Heart right ventricle (tissue), 16 donors: ENCODE data around the gene CENPV. TPM values are rescaled to one million over a fixed set of nuclear protein-coding genes. Genes with fewer than 3 reads are reported as not detected.

ENCODE experiments used
- ATAC-seq, 8 donors: fragments of 200-7000 bp; cut with Tn5 transposase; one replicate each; pipeline ENCODE4 v1.9.1; 2020; ENCODE audit warnings: mild to moderate bottlenecking in 8 of 8, moderate library complexity in 8 of 8, moderate number of reproducible peaks in 1 of 8
- DNase-seq, 2 donors: peaks; one replicate each; pipeline ENCODE4 v3.0.0-alpha.2; 2020
- H3K27ac ChIP-seq, 10 donors: fragments of 200-600 bp; sonication (generic) in 2 of 10; one replicate each; pipeline versions ENCODE4 v1.5.0 to v1.8.0; 2020 to 2022; ENCODE audit warnings: mild to moderate bottlenecking in 3 of 10
- H3K27me3 ChIP-seq, 7 donors: fragments of 200-600 bp; one replicate each; pipeline ENCODE4 v1.8.0; 2021 to 2022; ENCODE audit warnings: mild to moderate bottlenecking in 2 of 7
- H3K36me3 ChIP-seq, 9 donors: fragments of 200-600 bp; sonication (generic) in 1 of 9; one replicate each; pipeline versions ENCODE4 v1.5.0 to v1.8.0; 2020 to 2022; ENCODE audit warnings: mild to moderate bottlenecking in 2 of 9
- H3K4me1 ChIP-seq, 9 donors: fragments of 200-600 bp; sonication (generic) in 1 of 9; one replicate each; pipeline versions ENCODE4 v1.5.0 to v1.8.0; 2020 to 2022; ENCODE audit warnings: mild to moderate bottlenecking in 4 of 9
- H3K4me3 ChIP-seq, 10 donors: fragments of 200-600 bp; sonication (generic) in 2 of 10; one replicate each; pipeline versions ENCODE4 v1.5.0 to v1.8.0; 2020 to 2022; ENCODE audit warnings: mild to moderate bottlenecking in 7 of 10, moderate library complexity in 2 of 10
- H3K9me3 ChIP-seq, 11 donors: fragments of 200-600 bp in 10 of 11; sonication (generic) in 2 of 11; one replicate each; pipeline versions ENCODE4 v1.5.0 to v1.8.0; 2013 to 2022; ENCODE audit warnings: mild to moderate bottlenecking in 2 of 11, control low read depth in 1 of 11, moderate library complexity in 1 of 11
- WGBS, 2 donors: extraction: QIAGEN DNeasy Blood & Tissue Kit; methylation state at CpG; one replicate each; pipeline ENCODE4 v1.1.7; 2013; ENCODE audit warnings: inconsistent platforms in 1 of 2; 5-methylcytosine and 5-hydroxymethylcytosine counted together
- intact Hi-C, 10 donors: fragments of 100-400 bp; cut with DNase I; formaldehyde crosslinking; loops; one replicate each; pipeline versions ENCODE4 v1.11.1 to v1.14.2; 2022
- polyA plus RNA-seq, 2 donors: library from polyadenylated mRNA; stranded (reverse); fragments of 200-250 nt; gene quantifications; one replicate each; pipeline ENCODE4 v1.2.3, GENCODE V29; 2013
- total RNA-seq, 10 donors: library from RNA; stranded (reverse); fragmentation: NEBNext Ultra II Directional in 3 of 10; extraction: Animal tissue kit (Norgen Biotek cat#: 25700) in 3 of 10; gene quantifications; one replicate each; pipeline versions ENCODE4 v1.2.1 to v1.2.4, GENCODE V29; 2021 to 2023
- TF ChIP-seq, protein P1 (sequence below), 9 donors: fragments of 200-600 bp; sonication (generic) in 2 of 9; IDR thresholded peaks; one replicate each; pipeline versions ENCODE4 v1.5.0 to v1.8.0; 2021 to 2022; ENCODE audit warnings: antibody characterized with exemption in 9 of 9, mild to moderate bottlenecking in 5 of 9, moderate library complexity in 1 of 9
- donor health status: Arrhythmogenic right ventricular cardiomyopathy.
- donor health status: ischemic (EF 13 %, LVEDD 7.1; RV severe dilation, severe dysfunction).
- donor health status: healthy with polysubstance abuse.
- donor health status: DM: no; HTN: yes; CAD: no.
- donor health status: DM: no; HTN: no; CAD: no.
- donor health status: ischemic (EF 25% LVEDD 6.9; RV normal size, moderate dysfunction).
- donor health status: ischemic (EF 25% LVEDD 5.7; RV mildly dilated, moderate dysfunction).
- donor health status: healthy.
- donor health status: DM: yes; HTN: yes; CAD: no.
- donor health status: Ischemic cardiomyopathy.
- donor health status: ischemic (EF 35%, LVEDD 5.7; RV mildly dilated, moderate dysfunction).
- donor health status: nonischemic (EF 11% LVEDD 7.7; RV severe dilation, severe dysfunction).
- donor health status: DM: yes; HTN: yes; CAD: no.
- donor health status: PGD.
- donor health status: ischemic (EF 29% LVEDD 5.4; RV normal size, mild dysfunction).
- donor health status: nonischemic (EF 23%, LVEDD 6.1; RV moderate dilation, normal function).

Gene CENPV
- total and polyA plus RNA-seq, 12 donors = 6.4 to 21.8 (median 11.9) TPM

DNA sequence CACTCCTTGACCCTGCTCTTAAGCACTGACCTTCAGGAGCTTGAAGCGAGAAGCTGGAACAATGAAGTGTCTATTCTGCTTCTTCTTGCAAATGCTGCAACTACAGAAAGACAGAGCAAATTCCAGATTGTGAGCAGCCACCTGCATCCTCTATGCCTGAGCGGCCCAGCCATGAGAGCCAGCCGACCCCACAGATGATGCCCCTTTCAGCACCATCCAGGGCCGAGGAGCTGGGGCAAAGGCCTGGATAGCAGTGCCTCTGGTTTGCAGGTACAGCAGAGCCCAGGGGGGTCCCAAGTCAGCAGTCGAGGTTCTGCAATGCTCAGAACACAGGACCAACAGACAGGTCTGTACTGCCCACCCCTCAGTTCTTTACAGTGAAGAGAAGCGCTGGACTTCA is 4.7 kb downstream of the CENPV start:
- H3K27ac ChIP-seq = no peak overlapping the region
- 96 to 97% methylated on average over 6 of the region's 6 CpGs for WGBS, 2 donors
- H3K36me3 ChIP-seq = peaks cover 0 to 30% (median 7%) of the 10 kb centered on the region in 9 donors
- no peak overlapping the region for H3K4me3 ChIP-seq
- TF ChIP-seq, protein P1, sequence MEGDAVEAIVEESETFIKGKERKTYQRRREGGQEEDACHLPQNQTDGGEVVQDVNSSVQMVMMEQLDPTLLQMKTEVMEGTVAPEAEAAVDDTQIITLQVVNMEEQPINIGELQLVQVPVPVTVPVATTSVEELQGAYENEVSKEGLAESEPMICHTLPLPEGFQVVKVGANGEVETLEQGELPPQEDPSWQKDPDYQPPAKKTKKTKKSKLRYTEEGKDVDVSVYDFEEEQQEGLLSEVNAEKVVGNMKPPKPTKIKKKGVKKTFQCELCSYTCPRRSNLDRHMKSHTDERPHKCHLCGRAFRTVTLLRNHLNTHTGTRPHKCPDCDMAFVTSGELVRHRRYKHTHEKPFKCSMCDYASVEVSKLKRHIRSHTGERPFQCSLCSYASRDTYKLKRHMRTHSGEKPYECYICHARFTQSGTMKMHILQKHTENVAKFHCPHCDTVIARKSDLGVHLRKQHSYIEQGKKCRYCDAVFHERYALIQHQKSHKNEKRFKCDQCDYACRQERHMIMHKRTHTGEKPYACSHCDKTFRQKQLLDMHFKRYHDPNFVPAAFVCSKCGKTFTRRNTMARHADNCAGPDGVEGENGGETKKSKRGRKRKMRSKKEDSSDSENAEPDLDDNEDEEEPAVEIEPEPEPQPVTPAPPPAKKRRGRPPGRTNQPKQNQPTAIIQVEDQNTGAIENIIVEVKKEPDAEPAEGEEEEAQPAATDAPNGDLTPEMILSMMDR (IDR thresholded peaks at IDR 0.05) = no peak
- intact Hi-C loops = no loop called here
- peaks cover 0 to 16% (median 10%) of the 10 kb centered on the region in 7 donors for H3K27me3 ChIP-seq
- ATAC-seq = no peak
- H3K4me1 ChIP-seq = peaks cover 0 to 16% (median 12%) of the 10 kb centered on the region in 9 donors
- no peak for DNase-seq
- H3K9me3 ChIP-seq = no peaks in the 10 kb centered on the region

DNA sequence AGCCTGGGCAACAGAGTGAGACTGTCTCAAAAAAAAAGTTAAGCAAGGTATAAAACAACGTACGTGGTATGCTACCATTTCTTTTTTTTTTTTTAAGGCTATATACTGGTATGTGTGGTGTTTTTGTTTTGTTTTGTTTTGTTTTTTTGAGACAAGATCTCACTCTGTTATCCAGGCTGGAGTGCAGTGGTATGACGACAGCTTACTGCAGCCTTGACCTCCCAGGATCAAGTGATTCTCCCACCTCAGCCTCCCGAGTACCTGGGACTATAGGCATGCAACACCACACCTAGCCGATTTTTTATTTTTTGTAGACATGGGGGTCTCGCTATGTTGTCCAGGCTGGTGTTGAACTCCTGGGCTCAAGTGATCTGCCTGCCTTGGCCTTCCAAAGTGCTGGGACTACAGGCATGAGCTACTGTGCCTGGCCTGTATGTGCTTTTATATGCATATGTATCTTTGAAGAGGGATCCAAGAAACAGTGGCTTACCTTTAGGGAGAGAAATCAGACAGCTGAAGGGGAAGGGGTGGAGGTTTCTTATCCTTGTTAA is 6.5 kb downstream of the CENPV start:
- Histone ChIP-seq H3K4me1 (peaks cover 0 to 3% (median under 1%) of the 10 kb centered on the region in 9 donors), H3K9me3 (no peaks in the 10 kb centered on the region), H3K27ac (no peak overlapping the region), H3K4me3 (no peak overlapping the region), H3K36me3 (peaks cover 0 to 43% (median 10%) of the 10 kb centered on the region in 9 donors), H3K27me3 (peaks cover 0 to 4% (median 0%) of the 10 kb centered on the region in 7 donors)
- WGBS, 2 donors = 97 to 98% methylated on average over 6 of the region's 6 CpGs
- ATAC-seq (no peak), DNase-seq (no peak)
- TF ChIP-seq, protein P1 (IDR thresholded peaks at IDR 0.05) = no peak
- intact Hi-C loops = no loop called here

DNA sequence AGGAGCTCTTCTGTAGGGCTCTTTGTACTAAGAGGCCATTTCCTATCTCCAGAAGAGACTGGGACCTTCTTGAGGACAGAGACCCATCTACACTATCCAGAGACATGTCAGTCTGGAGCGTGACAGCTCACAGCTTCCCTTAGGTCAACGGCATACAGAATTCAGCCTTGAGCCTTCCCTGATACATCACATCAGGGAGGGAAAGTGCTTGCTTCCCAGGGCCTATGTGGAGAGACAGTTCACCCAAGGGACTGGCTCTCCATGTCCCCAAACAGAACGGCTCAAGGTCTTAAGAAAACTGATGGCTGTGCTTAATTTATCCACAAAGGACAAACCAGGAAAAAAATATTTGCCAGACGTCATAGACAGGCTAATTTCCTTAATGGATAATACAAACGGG is 7.7 kb downstream of the CENPV start:
- Histone ChIP-seq H3K4me1 (no peaks in the 10 kb centered on the region), H3K27ac (peak overlapping the region in 2 of 10 donors; percentile 11 to 14), H3K9me3 (no peaks in the 10 kb centered on the region), H3K4me3 (no peak overlapping the region), H3K36me3 (peaks cover 0 to 43% (median 10%) of the 10 kb centered on the region in 9 donors), H3K27me3 (no peaks in the 10 kb centered on the region)
- WGBS, 2 donors = 67 to 68% methylated on average over 5 of the region's 5 CpGs
- intact Hi-C loops = no loop called here
- no peak for DNase-seq
- TF ChIP-seq, protein P1 (IDR thresholded peaks at IDR 0.05) = no peak
- peak in 4 of 8 donors; percentile 42 to 75 (median 68) for ATAC-seq

DNA sequence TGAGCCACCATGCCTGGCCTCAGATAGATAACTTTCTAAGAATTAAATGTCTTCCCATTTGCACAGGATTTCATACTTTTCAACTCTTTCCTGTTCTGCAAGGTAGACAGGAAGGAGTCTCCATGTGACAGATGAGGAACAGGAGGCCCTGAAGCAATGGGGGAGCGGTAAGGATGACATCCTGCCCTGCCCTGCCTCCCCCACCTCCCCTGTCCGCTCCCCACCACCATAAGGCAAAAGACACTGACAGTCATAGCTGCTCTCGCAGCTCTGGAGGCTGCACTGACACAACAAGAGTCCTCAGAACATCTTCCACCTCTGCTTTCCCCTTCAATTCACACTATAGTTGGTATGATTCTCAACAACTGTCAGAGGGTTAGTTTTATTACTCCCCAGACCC is 9.7 kb downstream of the CENPV start:
- H3K27ac ChIP-seq = no peak overlapping the region

More for the DNA sequence above, 9.7 kb downstream of the CENPV start:
- Histone ChIP-seq H3K4me1 (no peaks in the 10 kb centered on the region), H3K4me3 (no peak overlapping the region), H3K36me3 (peaks cover 0 to 29% (median 8%) of the 10 kb centered on the region in 9 donors), H3K27me3 (no peaks in the 10 kb centered on the region), H3K9me3 (no peaks in the 10 kb centered on the region)
- ATAC-seq (no peak), DNase-seq (no peak)
- 87 to 92% methylated on average over 3 of the region's 3 CpGs for WGBS, 2 donors
- TF ChIP-seq, protein P1 (IDR thresholded peaks at IDR 0.05) = no peak
- intact Hi-C loops = no loop called here
